Activated CD4-positive, alpha-beta T cell treated with anti-CD3 and anti-CD28 coated beads, Interleukin-2, amount 50 U/mL, for 48 hours (primary cell): ENCODE data around the gene CAPN10.

Experiments
- DNase-seq, 2 experiments: peaks; one replicate each; pipeline ENCODE4 v3.0.0-alpha.2; 2020

CAPN10 gene

DNA sequence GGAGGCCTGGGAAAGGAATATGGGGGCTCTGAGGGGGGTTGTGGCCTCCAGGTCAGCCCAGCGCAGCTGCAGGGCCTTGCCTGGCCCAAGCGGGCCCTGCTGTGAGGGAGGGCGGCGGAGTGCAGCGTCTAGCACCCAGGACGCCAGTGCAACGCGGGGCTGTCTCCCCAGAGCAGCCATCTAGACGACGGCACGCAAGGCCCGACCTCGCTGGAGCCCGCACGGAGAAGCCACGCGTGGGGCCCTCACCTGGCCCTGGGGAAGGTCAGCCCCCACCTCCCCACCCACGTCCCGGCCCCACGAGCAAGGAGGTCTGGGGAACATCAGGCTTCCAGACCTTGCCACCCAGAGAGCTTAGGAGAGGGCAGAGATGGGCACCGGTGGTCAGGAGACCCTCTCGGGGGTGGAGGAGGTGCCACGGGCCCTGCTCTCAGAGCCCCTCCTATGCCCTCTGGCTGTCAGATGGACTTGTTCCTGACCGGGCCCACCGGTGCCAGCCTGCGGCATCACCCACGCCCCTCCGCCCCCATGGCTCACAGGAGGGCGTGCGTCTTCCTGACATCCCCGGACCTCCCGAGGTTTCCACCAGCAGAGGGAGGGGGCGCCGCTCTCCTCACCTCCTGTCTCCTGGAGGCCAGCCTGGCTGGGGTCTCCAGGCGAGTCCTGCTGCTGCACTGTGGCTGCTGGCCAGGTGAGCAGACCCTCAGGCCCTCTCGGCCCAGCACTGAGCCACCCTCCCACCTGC lies 55.7 kb downstream of the CAPN10 start:
- peak in 1 of 2 experiments; percentile 1 for DNase-seq

GRCh38 chr2:240642806-240643092 lies 56.2 kb downstream of the CAPN10 start:
- DNase-seq, result peak in 1 of 2 experiments; percentile 1

- peak in 1 of 2 experiments; percentile 1 for DNase-seq
These were observed 56.7 kb downstream of the CAPN10 start for GRCh38 chr2:240643093-240643810.

GRCh38 chr2:240643811-240644150 lies 57.2 kb downstream of the CAPN10 start:
- DNase-seq, result no peak

GRCh38 chr2:240644171-240644651 lies 57.7 kb downstream of the CAPN10 start:
- peak in 1 of 2 experiments; percentile 1 for DNase-seq

GRCh38 chr2:240644859-240645301 lies 58.3 kb downstream of the CAPN10 start:
- DNase-seq, result peak in 1 of 2 experiments; percentile 2

DNA sequence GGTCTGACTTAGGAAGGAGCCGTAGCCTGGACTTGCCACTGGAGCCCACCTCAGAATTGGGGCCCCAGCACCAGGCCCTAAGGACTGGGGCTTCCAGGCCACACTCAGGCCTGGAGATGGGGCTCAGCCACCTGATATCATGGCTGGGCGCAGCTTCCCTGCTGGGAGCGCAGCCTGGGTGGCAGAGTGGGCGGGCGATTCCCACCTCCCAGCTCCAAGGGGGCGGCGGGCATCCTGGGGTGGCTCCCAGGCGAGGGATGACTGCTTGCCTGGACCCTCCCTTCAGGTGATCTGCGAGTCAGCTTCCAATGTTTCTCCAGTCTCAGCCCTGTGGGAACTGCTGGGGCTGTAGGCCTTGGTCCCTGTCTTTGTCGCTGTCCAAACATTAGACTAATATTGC lies 58.8 kb downstream of the CAPN10 start:
- no peak for DNase-seq

DNA sequence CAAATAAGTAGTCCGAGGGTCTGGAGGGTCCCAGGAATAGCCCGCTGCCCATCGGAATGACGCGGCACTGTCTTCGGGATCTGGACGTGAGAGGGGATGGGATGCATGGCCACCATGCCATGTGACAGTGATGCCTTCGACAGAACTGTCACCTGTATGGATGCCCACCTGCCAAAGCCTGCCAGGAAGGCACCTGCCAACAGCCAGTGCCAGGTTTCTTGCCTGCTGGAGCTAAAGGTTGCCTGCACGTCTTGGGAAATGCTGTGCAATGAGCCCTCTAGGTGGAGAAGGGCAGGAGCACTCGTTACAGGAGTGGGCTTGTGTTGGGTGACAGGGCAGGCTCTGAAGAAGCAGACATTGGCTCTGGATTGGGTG lies 59.3 kb downstream of the CAPN10 start:
- DNase-seq, result no peak

GRCh38 chr2:240646176-240646899 lies 59.8 kb downstream of the CAPN10 start:
- peak in 1 of 2 experiments; percentile 8 for DNase-seq

- DNase-seq, result peak in 1 of 2 experiments; percentile 1
These were observed 60.5 kb downstream of the CAPN10 start for GRCh38 chr2:240646900-240647502.

DNA sequence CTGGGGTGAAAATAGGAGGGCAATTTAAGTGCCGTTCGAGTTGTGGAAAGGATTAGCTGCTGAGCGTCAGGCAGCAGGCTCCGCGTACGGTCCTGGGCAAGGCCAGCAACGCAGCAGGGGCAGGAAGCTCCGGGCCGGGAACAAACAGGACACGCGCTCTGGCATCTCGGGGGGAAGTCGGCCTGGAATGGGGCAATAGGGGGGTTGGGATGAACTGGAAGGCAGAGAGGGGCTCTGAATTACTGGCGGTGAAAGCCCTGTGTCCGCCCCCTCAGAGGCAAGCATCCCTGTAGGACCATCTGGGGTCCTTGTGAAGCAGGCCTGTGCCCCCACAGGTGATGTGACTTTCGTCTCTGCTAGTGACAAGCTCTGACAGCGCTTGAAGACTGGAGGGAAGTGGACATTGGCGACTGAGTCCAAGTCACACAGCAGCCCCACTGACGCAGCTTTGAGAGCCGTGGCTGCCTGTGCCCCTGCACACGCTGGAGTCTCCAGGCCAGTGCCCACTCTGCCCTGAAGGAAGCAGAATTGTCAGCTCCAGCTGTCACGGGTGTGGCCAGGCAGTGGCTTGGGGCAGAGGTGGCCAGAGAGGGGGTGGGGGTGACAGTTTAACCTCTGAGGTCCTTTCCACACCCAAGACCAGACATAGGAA lies 61.1 kb downstream of the CAPN10 start:
- peak in 1 of 2 experiments; percentile 1 for DNase-seq

DNA sequence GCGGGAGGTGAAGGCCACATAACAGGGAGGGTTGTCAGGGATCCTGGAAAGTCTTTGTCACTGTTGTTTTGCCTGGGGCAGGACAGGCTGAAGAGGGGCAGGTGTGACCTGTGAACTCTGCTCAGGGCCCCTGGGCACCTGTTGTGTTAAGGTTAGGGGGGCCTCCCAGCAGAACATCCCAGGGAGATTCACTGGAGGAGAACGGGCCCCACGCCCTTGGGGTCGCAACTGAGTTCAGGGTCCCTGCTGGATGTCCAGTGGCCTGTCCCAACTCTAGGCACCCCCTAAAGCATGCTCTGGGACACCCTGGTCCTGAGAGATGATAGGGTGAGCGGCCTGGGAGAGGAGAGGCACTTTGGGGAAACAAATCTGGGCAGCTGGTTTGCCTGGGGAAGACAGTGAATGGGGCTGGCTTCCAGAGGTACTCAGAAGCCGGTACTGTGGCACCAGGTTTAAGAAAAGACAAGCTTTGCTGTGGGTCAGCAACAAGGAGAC lies 61.7 kb downstream of the CAPN10 start:
- peak in 1 of 2 experiments; percentile 1 for DNase-seq
